ENCODE measurements around the gene TET2. TPM values are rescaled to one million over a fixed set of nuclear protein-coding genes. Genes with fewer than 3 reads are reported as not detected.

The TET2 gene
- total RNA-seq, 2 experiments from 2014 or later: 0.19 TPM; not detected in 1

- no peak overlapping the region for H3K4me2 ChIP-seq (ENCODE audit: low read length)
- TF ChIP-seq EZH2phosphoT487 (IDR thresholded peaks at IDR 0.05; ENCODE audit: borderline replicate concordance, low read depth, low read length): no peak
- TF ChIP-seq CTCF (conservative IDR thresholded peaks at IDR 0.05; ENCODE audit: low read length): no peak
- H3K9me3 ChIP-seq (ENCODE audit: low read length): no peaks in the 10 kb centered on the region
- H3K4me1 ChIP-seq (ENCODE audit: insufficient read depth, low read length, poor library complexity, severe bottlenecking): no peaks in the 10 kb centered on the region
- H3K36me3 ChIP-seq (ENCODE audit: insufficient read depth, low read length): no peaks in the 10 kb centered on the region
- ChIA-PET CTCF (ENCODE audit: unreplicated experiment) (no interaction called here), POLR2A (interaction anchor here (0.9 kb wide), 1 partner anchor 10 kb away, joined by 4 read pairs; no protein-coding TSS in a partner anchor)
- H3K9me2 ChIP-seq (ENCODE audit: insufficient read depth, low read length): no peaks in the 10 kb centered on the region
- H3K4me3 ChIP-seq (ENCODE audit: low read depth, low read length, poor library complexity, severe bottlenecking): no peak overlapping the region
- DNase-seq (ENCODE audit: low spot score): no peak
- intact Hi-C loops (cut with micrococcal nuclease; ENCODE audit: unreplicated experiment): no loop called here
- H4K20me1 ChIP-seq (ENCODE audit: insufficient read depth, low read length): no peaks in the 10 kb centered on the region
- no peaks in the 10 kb centered on the region for H3K79me2 ChIP-seq (ENCODE audit: insufficient read depth, low read depth, low read length)
- no peak overlapping the region for H2AFZ ChIP-seq (ENCODE audit: low read length)
- no TSS peak for BruUV-seq (replicated peaks)
- no peak overlapping the region for H3K27ac ChIP-seq (ENCODE audit: low read depth, low read length, poor library complexity, severe bottlenecking)
Measured at GRCh38 chr4:105116616-105117319, 29.9 kb upstream of the TET2 start.

GRCh38 chr4:105119356-105119755 lies 27.3 kb upstream of the TET2 start:
- Histone ChIP-seq H3K79me2 (ENCODE audit: insufficient read depth, low read depth, low read length) (no peaks in the 10 kb centered on the region), H3K4me3 (ENCODE audit: low read depth, low read length, poor library complexity, severe bottlenecking) (no peak overlapping the region), H4K20me1 (ENCODE audit: insufficient read depth, low read length) (no peaks in the 10 kb centered on the region), H3K4me1 (ENCODE audit: insufficient read depth, low read length, poor library complexity, severe bottlenecking) (no peaks in the 10 kb centered on the region), H3K36me3 (ENCODE audit: insufficient read depth, low read length) (no peaks in the 10 kb centered on the region), H3K4me2 (ENCODE audit: low read length) (no peak overlapping the region), H3K27ac (ENCODE audit: low read depth, low read length, poor library complexity, severe bottlenecking) (no peak overlapping the region), H3K9me2 (ENCODE audit: insufficient read depth, low read length) (no peaks in the 10 kb centered on the region), H2AFZ (ENCODE audit: low read length) (no peak overlapping the region), H3K9me3 (ENCODE audit: low read length) (no peaks in the 10 kb centered on the region)
- POLR2A ChIA-PET: no interaction called here
- TF ChIP-seq EZH2phosphoT487 (IDR thresholded peaks at IDR 0.05; ENCODE audit: borderline replicate concordance, low read depth, low read length) (no peak), CTCF (conservative IDR thresholded peaks at IDR 0.05; ENCODE audit: low read length) (no peak)
- intact Hi-C loops (cut with micrococcal nuclease; ENCODE audit: unreplicated experiment): no loop called here
- BruUV-seq (replicated peaks): no TSS peak
- CTCF ChIA-PET (ENCODE audit: unreplicated experiment): no interaction called here
- no peak for DNase-seq (ENCODE audit: low spot score)

GRCh38 chr4:105120626-105121025 lies 26.1 kb upstream of the TET2 start:
- POLR2A ChIA-PET: no interaction called here
- H3K36me3 ChIP-seq (ENCODE audit: insufficient read depth, low read length): no peaks in the 10 kb centered on the region
- CTCF ChIA-PET (ENCODE audit: unreplicated experiment): no interaction called here
- H3K27ac ChIP-seq (ENCODE audit: low read depth, low read length, poor library complexity, severe bottlenecking): no peak overlapping the region
- H3K79me2 ChIP-seq (ENCODE audit: insufficient read depth, low read depth, low read length): no peaks in the 10 kb centered on the region
- no peak for DNase-seq (ENCODE audit: low spot score)
- H3K9me3 ChIP-seq (ENCODE audit: low read length): no peaks in the 10 kb centered on the region
- intact Hi-C loops (cut with micrococcal nuclease; ENCODE audit: unreplicated experiment): no loop called here
- H4K20me1 ChIP-seq (ENCODE audit: insufficient read depth, low read length): no peaks in the 10 kb centered on the region
- BruUV-seq (replicated peaks): no TSS peak
- no peaks in the 10 kb centered on the region for H3K9me2 ChIP-seq (ENCODE audit: insufficient read depth, low read length)
- H2AFZ ChIP-seq (ENCODE audit: low read length): no peak overlapping the region
- H3K4me3 ChIP-seq (ENCODE audit: low read depth, low read length, poor library complexity, severe bottlenecking): no peak overlapping the region
- no peaks in the 10 kb centered on the region for H3K4me1 ChIP-seq (ENCODE audit: insufficient read depth, low read length, poor library complexity, severe bottlenecking)
- no peak for TF ChIP-seq EZH2phosphoT487 (IDR thresholded peaks at IDR 0.05; ENCODE audit: borderline replicate concordance, low read depth, low read length)
- TF ChIP-seq CTCF (conservative IDR thresholded peaks at IDR 0.05; ENCODE audit: low read length): no peak
- no peak overlapping the region for H3K4me2 ChIP-seq (ENCODE audit: low read length)
